GM19351 (cell line): ENCODE results near the gene MCU.
"Not testable (repeated sequence)": the region's sequence is repeated elsewhere in the genome, so short reads cannot be mapped to it uniquely, and the experiment has no call there.

Source experiments
- ATAC-seq: cut with Tn5 transposase; IDR thresholded peaks from one replicate; pipeline ENCODE4 v1.9.1; 2021; ENCODE audit warnings: mild to moderate bottlenecking, moderate library complexity; ENCODE audit not compliant: unreplicated experiment

MCU gene

GRCh38 chr10:72888151-72888638 is 196.3 kb downstream of the MCU start:
- no peak for ATAC-seq

GRCh38 chr10:72889391-72889831 is 197.5 kb downstream of the MCU start:
- no peak for ATAC-seq

GRCh38 chr10:72890086-72890485 is 198.1 kb downstream of the MCU start:
- ATAC-seq, result no peak

- no peak for ATAC-seq
Measured at GRCh38 chr10:72893136-72893798, 201.3 kb downstream of the MCU start, which contains the start of gene OIT3. Gene OIT3 (plus strand): TSS chr10:72893739. CDS start chr10:72893799, 60 bp downstream.

GRCh38 chr10:72895236-72895850 is 203.4 kb downstream of the MCU start:
- no peak for ATAC-seq

- no peak for ATAC-seq
Measured at GRCh38 chr10:72898616-72899015, 206.7 kb downstream of the MCU start.

- ATAC-seq, result no peak
Measured at GRCh38 chr10:72899545-72899944, 207.6 kb downstream of the MCU start.

- ATAC-seq, result not testable (repeated sequence)
Measured at GRCh38 chr10:72903941-72904446, 212.1 kb downstream of the MCU start.

GRCh38 chr10:72904806-72905205 is 212.9 kb downstream of the MCU start:
- ATAC-seq, result no peak

GRCh38 chr10:72906446-72906845 is 214.5 kb downstream of the MCU start:
- ATAC-seq, result no peak

GRCh38 chr10:72910705-72911104 is 218.8 kb downstream of the MCU start:
- no peak for ATAC-seq

GRCh38 chr10:72911758-72912157 is 219.8 kb downstream of the MCU start:
- no peak for ATAC-seq

- no peak for ATAC-seq
Measured at GRCh38 chr10:72912736-72913135, 220.8 kb downstream of the MCU start.

GRCh38 chr10:72913287-72913686 is 221.3 kb downstream of the MCU start:
- no peak for ATAC-seq

- not testable (repeated sequence) for ATAC-seq
Measured at GRCh38 chr10:72917201-72917600, 225.3 kb downstream of the MCU start.

GRCh38 chr10:72917803-72918332 is 225.9 kb downstream of the MCU start:
- not testable (repeated sequence) for ATAC-seq

- ATAC-seq, result no peak
Measured at GRCh38 chr10:72918352-72918751, 226.4 kb downstream of the MCU start.

GRCh38 chr10:72921147-72921683 is 229.3 kb downstream of the MCU start:
- not testable (repeated sequence) for ATAC-seq

GRCh38 chr10:72924351-72924750 is 232.4 kb downstream of the MCU start:
- no peak for ATAC-seq

- ATAC-seq, result no peak
Measured at GRCh38 chr10:72925951-72926465, 234.1 kb downstream of the MCU start.

GRCh38 chr10:72927485-72927884 is 235.5 kb downstream of the MCU start:
- ATAC-seq, result no peak
